Endothelial cell of umbilical vein (primary cell): Measurements from ENCODE around the gene LIN7B. TPM values are rescaled to one million over a fixed set of nuclear protein-coding genes. Genes with fewer than 3 reads are reported as not detected.
A peak's percentile ranks its signal among the peaks of the same experiment; 100 is the strongest.

Experiments
- BruUV-seq: library from RNA; stranded (reverse); fragments of 400-500 nt; replicated peaks from 2 replicates; lab custom pipeline; 2021; lab: Mats Ljungman, UMichigan
- CTCF ChIA-PET: fragments of 300-600, 350-600 bp; sonication (Branson Sonifier 250); formaldehyde crosslinking; loops from one replicate; lab custom pipeline; 2021; ENCODE audit warnings: antibody characterized with exemption, inconsistent platforms; lab: Charles Lee
- POLR2A ChIA-PET: fragments of 300-600, 350-600 bp; sonication (Branson Sonifier 250); formaldehyde crosslinking; loops from one replicate; lab custom pipeline; 2021; ENCODE audit warnings: antibody characterized with exemption, inconsistent platforms; lab: Charles Lee
- DNase-seq: peaks from one replicate; pipeline ENCODE4 v3.0.0-alpha.2; 2011; ENCODE audit warnings: low read depth, low spot score
- FAIRE-seq: peaks from 2 replicates; lab custom pipeline; 2011; peaks lifted over from hg19 to GRCh38; lab: Jason Lieb, UNC
- H2AFZ ChIP-seq: 2 replicates; pipeline ENCODE4 v1.6.0; 2012; ENCODE audit warnings: low read depth, low read length, control low read depth, inconsistent platforms
- H3K27ac ChIP-seq: 2 replicates; pipeline ENCODE4 v1.5.1; 2011; ENCODE audit warnings: low read depth, mild to moderate bottlenecking, control low read depth, low read length, moderate library complexity; ENCODE audit not compliant: insufficient read depth
- H3K27me3 ChIP-seq, 2 experiments: 2 replicates each; pipeline versions ENCODE4 v1.6.0 to v1.6.1; 2011; ENCODE audit warnings: low read length in 2 of 2, mixed read lengths in 1 of 2; ENCODE audit not compliant: control insufficient read depth in 2 of 2, insufficient read depth in 2 of 2
- H3K36me3 ChIP-seq, 2 experiments: 2 replicates in 1 of 2; 3 replicates in 1 of 2; pipeline ENCODE4 v1.5.1; 2011; ENCODE audit warnings: low read length in 2 of 2, mild to moderate bottlenecking in 1 of 2, moderate library complexity in 1 of 2; ENCODE audit not compliant: control insufficient read depth in 2 of 2, insufficient read depth in 2 of 2; ENCODE audit errors: extremely low read depth in 1 of 2
- H3K4me1 ChIP-seq: 3 replicates; pipeline ENCODE4 v1.5.1; 2011; ENCODE audit warnings: mild to moderate bottlenecking, low read length; ENCODE audit not compliant: control insufficient read depth, insufficient read depth; ENCODE audit errors: extremely low read depth
- H3K4me2 ChIP-seq: 2 replicates; pipeline ENCODE4 v1.6.1; 2011; ENCODE audit warnings: low read length, control low read depth, mixed read lengths; ENCODE audit not compliant: insufficient read depth
- H3K4me3 ChIP-seq, 3 experiments: fragments of 200-600 bp in 1 of 3; sonication (generic), shearing (Covaris generic) in 1 of 3; replicated peaks in 1 of 3; 2 replicates each; pipeline ENCODE4 v1.5.1; 2011 to 2016; ENCODE audit warnings: control low read depth in 3 of 3, low read length in 3 of 3, mild to moderate bottlenecking in 2 of 3, inconsistent platforms in 1 of 3, low read depth in 1 of 3, moderate library complexity in 1 of 3; ENCODE audit not compliant: insufficient read depth in 1 of 3
- H3K79me2 ChIP-seq: 2 replicates; pipeline ENCODE4 v1.6.0; 2012; ENCODE audit warnings: low read length, inconsistent platforms; ENCODE audit not compliant: control insufficient read depth, insufficient read depth
- H3K9ac ChIP-seq: replicated peaks from 2 replicates; pipeline ENCODE3; 2011; ENCODE audit warnings: low read length, control low read depth; ENCODE audit not compliant: insufficient read depth; ENCODE audit errors: extremely low read depth
- H3K9me1 ChIP-seq: replicated peaks from 3 replicates; pipeline ENCODE4 v1.6.0; 2011; ENCODE audit warnings: mild to moderate bottlenecking, low read length; ENCODE audit not compliant: control insufficient read depth, insufficient read depth; ENCODE audit errors: extremely low read depth
- H3K9me3 ChIP-seq: replicated peaks from 2 replicates; pipeline ENCODE4 v1.5.1; 2012; ENCODE audit warnings: low read length, inconsistent platforms; ENCODE audit not compliant: control insufficient read depth, insufficient read depth
- H4K20me1 ChIP-seq: replicated peaks from 2 replicates; pipeline ENCODE3; 2011; ENCODE audit warnings: mild to moderate bottlenecking, low read length; ENCODE audit not compliant: control insufficient read depth, insufficient read depth; ENCODE audit errors: extremely low read depth
- CTCF ChIP-seq, 2 donors: IDR thresholded peaks; 1 replicate in 1 of 2; 2 replicates in 1 of 2; pipeline ENCODE4 v1.5.1; 2011; ENCODE audit warnings: low read length in 2 of 2, mild to moderate bottlenecking in 2 of 2, moderate library complexity in 2 of 2, control low read depth in 1 of 2, inconsistent platforms in 1 of 2, low read depth in 1 of 2; ENCODE audit not compliant: insufficient read depth in 1 of 2; ENCODE audit errors: extremely low read depth in 1 of 2
- POLR2A ChIP-seq: IDR thresholded peaks from 2 replicates; pipeline ENCODE4 v1.6.1; 2012; ENCODE audit warnings: low read depth, mild to moderate bottlenecking, control low read depth, low read length
- POLR2AphosphoS5 ChIP-seq: IDR thresholded peaks from 2 replicates; pipeline ENCODE4 v1.6.1; 2012; ENCODE audit warnings: low read depth, mild to moderate bottlenecking, control low read depth, low read length, moderate library complexity; ENCODE audit not compliant: insufficient read depth
- dilution Hi-C: fragments of 300-500 bp; cut with MboI; formaldehyde crosslinking; loops from one replicate; pipeline ENCODE4 v1.15.0; 2019; ENCODE audit warnings: low sequenced_read_pairs; ENCODE audit not compliant: extremely low pct_ligation_motif_present
- intact Hi-C: fragments of 100-400 bp; cut with micrococcal nuclease; formaldehyde crosslinking; loops from one replicate; pipeline ENCODE4 v1.10.0; 2022
- polyA plus RNA-seq, 4 experiments: library from polyadenylated mRNA; depleted of rRNA in 3 of 4; stranded (reverse) in 3 of 4; unstranded in 1 of 4; fragments of >200 nt; gene quantifications; 2 replicates each; pipeline versions ENCODE4 v1.2.1 to v1.2.3, GENCODE V29; 2011 to 2012; ENCODE audit warnings: missing spikeins in 1 of 4
- total RNA-seq: library from RNA; stranded (reverse); gene quantifications from 2 replicates; pipeline ENCODE4 v1.2.3, GENCODE V29; 2021

The LIN7B gene
- total and polyA plus RNA-seq, 2 donors (not counting 3 experiments of a cell fraction or from before 2014, with no cell fraction given), result 2.2 to 4.2 TPM

GRCh38 chr19:49142866-49143335 lies 28.7 kb downstream of the LIN7B start:
- Histone ChIP-seq H3K4me3 (peak overlapping the region in 2 of 3 experiments; percentile 31 to 47), H3K36me3 (no peaks in the 10 kb centered on the region), H3K79me2 (no peaks in the 10 kb centered on the region), H3K4me2 (peak overlapping the region; percentile 29), H3K9ac (no peak overlapping the region), H3K27me3 (peaks cover 0 to 4% of the 10 kb centered on the region in 2 experiments), H4K20me1 (no peaks in the 10 kb centered on the region), H3K27ac (no peak overlapping the region), H3K9me1 (no peaks in the 10 kb centered on the region), H3K4me1 (peaks cover 5% of the 10 kb centered on the region), H2AFZ (peak overlapping the region; percentile 94), H3K9me3 (no peaks in the 10 kb centered on the region)
- TF ChIP-seq CTCF (IDR thresholded peaks at IDR 0.05; ENCODE audit: extremely low read depth in 1 of 2, insufficient read depth in 1 of 2, low read depth in 1 of 2, low read length in 2 of 2) (no peak), POLR2AphosphoS5 (no peak), POLR2A (peak; percentile 54)
- ChIA-PET POLR2A (interaction anchor here (0.6 to 0.7 kb wide), 2 partner anchors 9 to 20 kb away, joined by 4 to 5 read pairs; no protein-coding TSS in a partner anchor), CTCF (interaction anchor here (0.8 to 2.1 kb wide), 7 partner anchors 9 to 56 kb away, joined by 3 to 11 read pairs (median 3); partner anchors contain the start of gene LIN7B)
- dilution Hi-C loops, result no loop called here
- intact Hi-C loops, result loop anchor here (2.0 kb wide), 1 partner anchor 14 kb away; no protein-coding TSS in a partner anchor
- no TSS peak for BruUV-seq
- peak; percentile 95 for FAIRE-seq
- peak; percentile 92 for DNase-seq
